Kidney capillary endothelial cell (primary cell): ENCODE results near the gene CCDC40.
A peak's percentile ranks its signal among the peaks of the same experiment; 100 is the strongest.

Experiments
- DNase-seq: peaks from one replicate; pipeline ENCODE4 v3.0.0-alpha.2; 2018; ENCODE audit warnings: low spot score

The CCDC40 gene

DNA sequence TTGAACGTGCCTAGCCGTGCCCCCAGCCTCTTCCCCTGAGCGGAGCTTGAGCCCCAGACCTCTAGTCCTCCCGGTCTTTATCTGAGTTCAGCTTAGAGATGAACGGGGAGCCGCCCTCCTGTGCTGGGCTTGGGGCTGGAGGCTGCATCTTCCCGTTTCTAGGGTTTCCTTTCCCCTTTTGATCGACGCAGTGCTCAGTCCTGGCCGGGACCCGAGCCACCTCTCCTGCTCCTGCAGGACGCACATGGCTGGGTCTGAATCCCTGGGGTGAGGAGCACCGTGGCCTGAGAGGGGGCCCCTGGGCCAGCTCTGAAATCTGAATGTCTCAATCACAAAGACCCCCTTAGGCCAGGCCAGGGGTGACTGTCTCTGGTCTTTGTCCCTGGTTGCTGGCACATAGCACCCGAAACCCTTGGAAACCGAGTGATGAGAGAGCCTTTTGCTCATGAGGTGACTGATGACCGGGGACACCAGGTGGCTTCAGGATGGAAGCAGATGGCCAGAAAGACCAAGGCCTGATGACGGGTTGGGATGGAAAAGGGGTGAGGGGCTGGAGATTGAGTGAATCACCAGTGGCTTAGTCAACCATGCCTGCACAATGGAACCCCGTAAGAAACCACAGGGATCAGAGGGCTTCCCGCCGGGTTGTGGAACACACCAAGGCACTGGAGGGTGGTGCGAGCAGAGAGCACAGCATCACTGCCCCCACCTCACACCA, 65.7 kb downstream of the CCDC40 start:
- DNase-seq: no peak

- DNase-seq: no peak
Observed at GRCh38 chr17:80102664-80103448, 66.4 kb downstream of the CCDC40 start.

- no peak for DNase-seq
Observed at GRCh38 chr17:80103449-80104085, 67.1 kb downstream of the CCDC40 start.

DNA sequence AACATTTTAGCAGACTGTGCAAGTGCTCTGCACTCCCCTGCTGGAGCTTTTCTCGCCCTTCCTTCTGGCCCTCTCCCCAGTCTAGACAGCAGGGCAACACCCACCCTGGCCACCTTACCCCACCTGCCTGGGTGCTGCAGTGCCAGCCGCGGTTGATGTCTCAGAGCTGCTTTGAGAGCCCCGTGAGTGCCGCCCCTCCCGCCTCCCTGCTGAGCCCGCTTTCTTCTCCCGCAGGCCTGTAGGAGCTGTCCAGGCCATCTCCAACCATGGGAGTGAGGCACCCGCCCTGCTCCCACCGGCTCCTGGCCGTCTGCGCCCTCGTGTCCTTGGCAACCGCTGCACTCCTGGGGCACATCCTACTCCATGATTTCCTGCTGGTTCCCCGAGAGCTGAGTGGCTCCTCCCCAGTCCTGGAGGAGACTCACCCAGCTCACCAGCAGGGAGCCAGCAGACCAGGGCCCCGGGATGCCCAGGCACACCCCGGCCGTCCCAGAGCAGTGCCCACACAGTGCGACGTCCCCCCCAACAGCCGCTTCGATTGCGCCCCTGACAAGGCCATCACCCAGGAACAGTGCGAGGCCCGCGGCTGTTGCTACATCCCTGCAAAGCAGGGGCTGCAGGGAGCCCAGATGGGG, 68.0 kb downstream of the CCDC40 start:
- peak; percentile 53 for DNase-seq

GRCh38 chr17:80104956-80105375, 68.5 kb downstream of the CCDC40 start:
- no peak for DNase-seq

- DNase-seq: no peak
Observed at GRCh38 chr17:80105762-80106161, 69.3 kb downstream of the CCDC40 start.

GRCh38 chr17:80106176-80106575, 69.7 kb downstream of the CCDC40 start:
- DNase-seq: no peak

- DNase-seq: no peak
Observed at GRCh38 chr17:80106751-80107150, 70.3 kb downstream of the CCDC40 start.

DNA sequence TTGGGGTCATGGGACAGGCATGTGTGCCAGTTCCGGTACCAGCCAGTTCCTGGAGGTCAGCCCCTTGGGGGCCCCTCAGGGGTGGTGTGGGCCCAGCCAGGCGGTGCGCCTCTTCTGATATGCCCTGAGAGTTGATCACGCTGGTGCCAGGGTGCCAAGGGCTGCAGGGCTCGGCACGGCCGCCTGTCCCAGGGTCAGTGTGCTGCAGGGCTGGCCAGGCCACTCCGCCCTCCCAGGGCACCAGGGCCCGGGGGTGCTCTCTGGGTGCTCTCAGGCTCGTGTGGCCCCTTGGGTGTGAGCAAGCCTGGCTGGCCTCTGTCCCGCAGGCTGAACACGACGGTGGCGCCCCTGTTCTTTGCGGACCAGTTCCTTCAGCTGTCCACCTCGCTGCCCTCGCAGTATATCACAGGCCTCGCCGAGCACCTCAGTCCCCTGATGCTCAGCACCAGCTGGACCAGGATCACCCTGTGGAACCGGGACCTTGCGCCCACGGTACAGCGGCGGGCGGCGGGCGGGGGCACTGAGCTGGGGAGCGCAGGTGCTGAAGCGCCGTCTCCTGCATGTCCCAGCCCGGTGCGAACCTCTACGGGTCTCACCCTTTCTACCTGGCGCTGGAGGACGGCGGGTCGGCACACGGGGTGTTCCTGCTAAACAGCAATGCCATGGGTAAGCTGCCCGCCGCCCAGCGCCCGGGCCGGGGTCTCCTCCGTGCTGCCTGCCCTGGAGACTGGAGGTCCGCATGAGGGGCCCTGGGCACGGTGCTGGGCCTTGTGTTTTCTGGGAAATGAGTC, 71.0 kb downstream of the CCDC40 start:
- DNase-seq: no peak

DNA sequence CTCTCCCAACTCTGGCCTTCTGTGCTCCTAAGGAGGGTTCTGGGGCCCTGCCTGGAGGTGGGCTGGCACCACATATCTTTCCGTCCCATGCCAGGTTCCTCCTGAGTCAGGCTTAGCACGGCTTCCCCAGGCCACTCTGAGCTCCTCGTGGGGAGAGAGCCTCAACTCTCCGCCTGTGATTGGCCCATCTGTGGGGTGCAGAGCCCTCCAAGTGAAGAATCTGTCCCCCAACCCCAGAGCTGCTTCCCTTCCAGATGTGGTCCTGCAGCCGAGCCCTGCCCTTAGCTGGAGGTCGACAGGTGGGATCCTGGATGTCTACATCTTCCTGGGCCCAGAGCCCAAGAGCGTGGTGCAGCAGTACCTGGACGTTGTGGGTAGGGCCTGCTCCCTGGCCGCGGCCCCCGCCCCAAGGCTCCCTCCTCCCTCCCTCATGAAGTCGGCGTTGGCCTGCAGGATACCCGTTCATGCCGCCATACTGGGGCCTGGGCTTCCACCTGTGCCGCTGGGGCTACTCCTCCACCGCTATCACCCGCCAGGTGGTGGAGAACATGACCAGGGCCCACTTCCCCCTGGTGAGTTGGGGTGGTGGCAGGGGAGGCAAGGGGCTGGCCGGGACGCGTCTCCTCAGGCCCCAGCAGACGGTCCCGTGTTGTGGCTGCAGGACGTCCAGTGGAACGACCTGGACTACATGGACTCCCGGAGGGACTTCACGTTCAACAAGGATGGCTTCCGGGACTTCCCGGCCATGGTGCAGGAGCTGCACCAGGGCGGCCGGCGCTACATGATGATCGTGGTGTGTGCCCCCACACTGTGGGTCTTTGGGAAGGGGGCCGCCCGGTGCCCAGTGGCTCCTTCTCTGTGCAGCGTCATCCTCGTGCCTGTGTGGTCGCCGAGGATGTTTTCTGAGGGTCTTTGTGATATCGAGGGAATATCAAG, 71.9 kb downstream of the CCDC40 start:
- no peak for DNase-seq

- DNase-seq: no peak
Observed at GRCh38 chr17:80109066-80109660, 72.7 kb downstream of the CCDC40 start.

- DNase-seq: no peak
Observed at GRCh38 chr17:80109713-80110446, 73.4 kb downstream of the CCDC40 start.

DNA sequence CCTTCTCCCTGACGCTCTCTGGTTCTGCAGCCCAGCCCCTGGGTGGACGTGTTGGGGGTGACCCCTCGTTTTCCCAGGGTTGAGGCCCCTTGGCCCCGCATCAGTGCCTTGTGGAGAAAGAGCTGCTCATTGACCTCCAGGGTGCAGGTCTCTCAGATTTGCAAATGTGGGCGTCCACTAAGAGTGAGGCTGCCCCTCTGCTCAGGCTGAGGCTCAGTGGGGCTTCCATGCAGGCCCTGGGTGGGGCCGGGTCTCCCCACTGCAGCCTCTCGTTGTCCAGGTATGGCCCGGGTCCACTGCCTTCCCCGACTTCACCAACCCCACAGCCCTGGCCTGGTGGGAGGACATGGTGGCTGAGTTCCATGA, 74.0 kb downstream of the CCDC40 start:
- no peak for DNase-seq

DNA sequence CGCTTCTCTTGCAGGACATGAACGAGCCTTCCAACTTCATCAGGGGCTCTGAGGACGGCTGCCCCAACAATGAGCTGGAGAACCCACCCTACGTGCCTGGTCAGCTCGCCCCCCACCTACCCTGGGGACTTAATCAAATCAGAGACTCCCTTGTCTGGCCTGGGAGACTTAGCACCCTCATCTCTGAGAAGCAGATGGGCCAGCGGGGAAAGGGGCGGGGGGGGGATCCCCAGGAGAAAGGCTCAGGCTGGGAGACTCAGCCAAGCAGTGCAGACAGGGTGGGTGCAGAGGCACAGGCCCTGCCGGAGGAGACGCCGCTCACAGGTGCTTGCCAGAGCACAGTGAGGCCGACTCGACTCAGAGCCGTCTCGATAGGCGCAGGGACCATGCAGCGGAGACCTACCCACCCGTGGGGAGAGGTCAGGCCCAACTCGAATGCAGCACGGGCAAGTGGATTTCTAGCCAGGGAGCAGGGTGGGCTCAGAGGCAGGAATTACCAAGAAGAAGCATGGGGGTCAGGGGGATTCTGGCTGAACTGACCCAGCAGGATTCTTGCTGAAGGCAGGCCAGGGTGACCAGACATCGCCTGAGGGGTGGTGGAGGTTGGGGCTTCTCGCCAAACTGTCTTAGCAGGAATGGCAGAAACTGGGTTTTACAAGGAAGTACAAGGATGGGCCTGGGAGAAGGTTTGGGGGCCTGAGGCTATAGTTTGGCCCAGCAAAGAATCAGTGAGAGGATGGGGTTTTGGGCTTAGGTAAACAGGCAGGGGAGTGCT, 74.7 kb downstream of the CCDC40 start:
- no peak for DNase-seq

- no peak for DNase-seq
Observed at GRCh38 chr17:80111702-80112470, 75.4 kb downstream of the CCDC40 start.

DNA sequence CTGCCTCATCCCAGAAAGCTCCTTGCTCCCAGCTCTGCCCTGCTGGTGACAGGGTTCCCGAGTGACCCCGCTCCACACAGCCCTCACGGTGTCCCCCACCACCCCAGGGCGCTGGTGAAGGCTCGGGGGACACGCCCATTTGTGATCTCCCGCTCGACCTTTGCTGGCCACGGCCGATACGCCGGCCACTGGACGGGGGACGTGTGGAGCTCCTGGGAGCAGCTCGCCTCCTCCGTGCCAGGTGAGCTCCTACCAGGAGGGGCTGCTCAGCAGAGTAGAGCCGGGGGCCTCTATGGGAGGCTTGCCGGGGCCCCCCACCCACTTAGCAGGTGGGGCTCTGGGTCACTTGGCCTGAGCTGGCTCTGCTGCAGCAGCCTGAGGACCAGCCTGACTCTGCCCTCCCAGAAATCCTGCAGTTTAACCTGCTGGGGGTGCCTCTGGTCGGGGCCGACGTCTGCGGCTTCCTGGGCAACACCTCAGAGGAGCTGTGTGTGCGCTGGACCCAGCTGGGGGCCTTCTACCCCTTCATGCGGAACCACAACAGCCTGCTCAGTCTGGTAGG, 76.1 kb downstream of the CCDC40 start:
- DNase-seq: no peak

DNA sequence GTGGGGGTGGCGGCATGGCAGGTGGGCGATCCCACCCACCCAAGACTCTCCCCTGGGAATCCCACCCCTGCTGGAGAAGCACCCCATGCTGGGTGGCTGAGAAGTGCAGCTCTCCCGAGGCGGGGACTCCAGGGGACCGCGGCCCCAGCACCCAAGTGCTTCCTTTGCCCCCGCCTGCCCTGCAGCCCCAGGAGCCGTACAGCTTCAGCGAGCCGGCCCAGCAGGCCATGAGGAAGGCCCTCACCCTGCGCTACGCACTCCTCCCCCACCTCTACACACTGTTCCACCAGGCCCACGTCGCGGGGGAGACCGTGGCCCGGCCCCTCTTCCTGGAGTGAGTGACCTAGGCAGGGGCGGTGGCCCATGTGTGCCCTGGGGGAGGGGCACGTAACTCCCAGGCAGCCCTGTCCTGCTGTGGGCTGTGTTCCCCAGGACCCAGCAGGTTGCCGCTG, 76.6 kb downstream of the CCDC40 start:
- DNase-seq: no peak

DNA sequence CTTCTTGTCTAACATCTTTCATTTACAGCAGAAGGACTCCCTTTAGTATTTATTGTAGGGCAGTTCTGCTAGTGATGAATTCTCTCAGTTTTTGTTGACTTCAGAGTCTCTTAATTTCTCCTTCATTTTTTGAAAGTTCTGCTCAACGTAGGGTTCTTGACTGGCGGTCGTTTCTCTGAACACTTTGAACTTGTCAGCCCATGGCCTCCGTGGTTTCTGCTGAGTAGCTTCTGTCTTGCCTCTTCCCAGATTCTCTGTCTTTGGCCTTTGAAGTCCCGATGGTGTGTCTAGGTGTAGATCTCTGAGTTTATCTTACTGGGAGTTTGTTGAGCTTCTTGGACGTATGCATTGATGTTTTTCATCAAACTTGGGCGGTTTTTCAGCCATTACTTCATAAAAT, 78.3 kb downstream of the CCDC40 start:
- no peak for DNase-seq
